IMR-90 (cell line): ENCODE results near the gene RRP1. TPM values are rescaled to one million over a fixed set of nuclear protein-coding genes. Genes with fewer than 3 reads are reported as not detected.

Source experiments
- ATAC-seq: fragments of 200-7000 bp; cut with Tn5 transposase; 2 replicates; pipeline ENCODE4 v1.9.1; 2020; ENCODE audit warnings: low read depth, mild to moderate bottlenecking, moderate library complexity
- BruUV-seq: library from RNA; stranded (reverse); fragments of 400-500 nt; replicated peaks from 2 replicates; lab custom pipeline; 2021; lab: Mats Ljungman, UMichigan
- CTCF ChIA-PET: fragments of 300-600 bp; formaldehyde crosslinking; extraction: SDS; loops from one replicate; lab custom pipeline; 2021; ENCODE audit warnings: antibody characterized with exemption; lab: Yijun Ruan, JAX
- POLR2A ChIA-PET: fragments of 300-600 bp; sonication (Branson Sonifier 250); formaldehyde crosslinking; loops from one replicate; lab custom pipeline; 2022; ENCODE audit warnings: antibody characterized with exemption; ENCODE audit not compliant: unreplicated experiment; lab: Charles Lee
- DNase-seq: peaks from one replicate; pipeline ENCODE4 v3.0.0; 2013
- H2AFZ ChIP-seq: replicated peaks from 2 replicates; pipeline ENCODE3; 2013; ENCODE audit warnings: low read length, mild to moderate bottlenecking; ENCODE audit not compliant: poor library complexity
- H2AK5ac ChIP-seq: 2 replicates; pipeline ENCODE4 v1.6.1; 2013; ENCODE audit warnings: low read depth, low read length, inconsistent platforms
- H2AK9ac ChIP-seq: replicated peaks from 2 replicates; pipeline ENCODE3; 2013; ENCODE audit warnings: mild to moderate bottlenecking, low read depth, low read length, moderate library complexity; ENCODE audit not compliant: poor library complexity
- H2BK120ac ChIP-seq: 2 replicates; pipeline ENCODE4 v1.6.1; 2013; ENCODE audit warnings: low read depth, low read length, inconsistent platforms
- H2BK15ac ChIP-seq: 3 replicates; pipeline ENCODE4 v1.6.1; 2013; ENCODE audit warnings: low read depth, low read length, inconsistent platforms
- H2BK20ac ChIP-seq: 2 replicates; pipeline ENCODE4 v1.6.1; 2013; ENCODE audit warnings: low read depth, mild to moderate bottlenecking, inconsistent platforms, low read length, moderate library complexity
- H2BK5ac ChIP-seq: 2 replicates; pipeline ENCODE4 v1.6.1; 2013; ENCODE audit warnings: mild to moderate bottlenecking, low read depth, low read length, inconsistent platforms; ENCODE audit not compliant: poor library complexity, severe bottlenecking
- H3K14ac ChIP-seq: replicated peaks from 2 replicates; pipeline ENCODE4 v1.6.1; 2013; ENCODE audit warnings: low read depth, low read length, inconsistent platforms
- H3K18ac ChIP-seq: 2 replicates; pipeline ENCODE4 v1.6.1; 2013; ENCODE audit warnings: low read depth, low read length, control low read depth
- H3K23ac ChIP-seq: 2 replicates; pipeline ENCODE4 v1.6.1; 2013; ENCODE audit warnings: low read depth, low read length, inconsistent platforms
- H3K27ac ChIP-seq: 2 replicates; pipeline ENCODE4 v1.5.1; 2013; ENCODE audit warnings: mild to moderate bottlenecking, control low read depth, low read length; ENCODE audit not compliant: insufficient read depth
- H3K27me3 ChIP-seq: 2 replicates; pipeline ENCODE4 v1.6.1; 2013; ENCODE audit warnings: low read length; ENCODE audit not compliant: control insufficient read depth, insufficient read depth
- H3K36me3 ChIP-seq: 2 replicates; pipeline ENCODE4 v1.6.1; 2013; ENCODE audit warnings: low read length, mixed read lengths; ENCODE audit not compliant: control insufficient read depth, insufficient read depth
- H3K4ac ChIP-seq: 2 replicates; pipeline ENCODE4 v1.6.1; 2013; ENCODE audit warnings: low read depth, low read length, inconsistent platforms
- H3K4me1 ChIP-seq: 2 replicates; pipeline ENCODE4 v1.6.1; 2013; ENCODE audit warnings: low read length, mixed read lengths; ENCODE audit not compliant: control insufficient read depth, insufficient read depth
- H3K4me2 ChIP-seq: 2 replicates; pipeline ENCODE4 v1.6.1; 2013; ENCODE audit warnings: low read depth, mild to moderate bottlenecking, control low read depth, low read length, moderate library complexity
- H3K4me3 ChIP-seq: 2 replicates; pipeline ENCODE4 v1.5.1; 2013; ENCODE audit warnings: low read depth, mild to moderate bottlenecking, control low read depth, low read length, moderate library complexity; ENCODE audit not compliant: insufficient read depth
- H3K56ac ChIP-seq: 2 replicates; pipeline ENCODE4 v1.6.1; 2013; ENCODE audit warnings: low read length, inconsistent platforms; ENCODE audit not compliant: insufficient read depth; ENCODE audit errors: extremely low read depth
- H3K79me1 ChIP-seq, 2 experiments: 2 replicates each; pipeline ENCODE4 v1.6.1; 2013; ENCODE audit warnings: low read length in 2 of 2, inconsistent platforms in 1 of 2, low read depth in 1 of 2
- H3K9ac ChIP-seq: 2 replicates; pipeline ENCODE4 v1.6.1; 2013; ENCODE audit warnings: low read depth, low read length, control low read depth
- H3K9me1 ChIP-seq: 2 replicates; pipeline ENCODE4 v1.6.1; 2013; ENCODE audit warnings: low read length, inconsistent platforms; ENCODE audit not compliant: insufficient read depth
- H3K9me3 ChIP-seq: 2 replicates; pipeline ENCODE4 v1.6.1; 2013; ENCODE audit warnings: low read length; ENCODE audit not compliant: control insufficient read depth, insufficient read depth
- H4K20me1 ChIP-seq: 2 replicates; pipeline ENCODE4 v1.6.1; 2013; ENCODE audit warnings: low read length, inconsistent platforms; ENCODE audit not compliant: insufficient read depth
- H4K5ac ChIP-seq: 2 replicates; pipeline ENCODE4 v1.6.1; 2013; ENCODE audit warnings: mild to moderate bottlenecking, low read depth, low read length, control low read depth
- H4K8ac ChIP-seq, 2 experiments: 2 replicates each; pipeline ENCODE4 v1.6.1; 2013; ENCODE audit warnings: low read depth in 2 of 2, low read length in 2 of 2, control low read depth in 1 of 2, inconsistent platforms in 1 of 2
- H4K91ac ChIP-seq: 2 replicates; pipeline ENCODE4 v1.6.1; 2013; ENCODE audit warnings: low read depth, low read length, inconsistent platforms; ENCODE audit not compliant: insufficient read depth
- BHLHE40 ChIP-seq: fragments of 150-350 bp; IDR thresholded peaks from 2 replicates; pipeline ENCODE4 v1.6.1; 2016; ENCODE audit warnings: mild to moderate bottlenecking, low read depth, low read length
- CEBPB ChIP-seq: IDR thresholded peaks from 2 replicates; pipeline ENCODE4 v1.6.1; 2012; ENCODE audit warnings: low read depth, low read length, improper control_type of control experiment
- CHD1 ChIP-seq: IDR thresholded peaks from 2 replicates; pipeline ENCODE4 v1.6.1; 2012; ENCODE audit warnings: low read depth, low read length, improper control_type of control experiment
- CTCF ChIP-seq: conservative IDR thresholded peaks from 2 replicates; pipeline ENCODE4 v1.5.1; 2012; ENCODE audit warnings: mild to moderate bottlenecking, low read depth, low read length, improper control_type of control experiment
- ELK1 ChIP-seq: fragments of 150-350 bp; IDR thresholded peaks from 2 replicates; pipeline ENCODE4 v1.6.1; 2016; ENCODE audit warnings: low read depth, mild to moderate bottlenecking, low read length, moderate library complexity, borderline replicate concordance
- FOS ChIP-seq: fragments of 150-350 bp; IDR thresholded peaks from 2 replicates; pipeline ENCODE4 v1.6.1; 2016; ENCODE audit warnings: low read depth, low read length
- MAZ ChIP-seq: IDR thresholded peaks from 2 replicates; pipeline ENCODE4 v1.6.1; 2012; ENCODE audit warnings: low read depth, mild to moderate bottlenecking, low read length, improper control_type of control experiment, moderate library complexity, borderline replicate concordance
- MXI1 ChIP-seq: IDR thresholded peaks from 2 replicates; pipeline ENCODE4 v1.6.1; 2012; ENCODE audit warnings: low read depth, mild to moderate bottlenecking, low read length, moderate library complexity, borderline replicate concordance
- NFE2L2 ChIP-seq: fragments of 150-350 bp; IDR thresholded peaks from 2 replicates; pipeline ENCODE4 v1.6.1; 2016; ENCODE audit warnings: low read depth, mild to moderate bottlenecking, low read length
- POLR2A ChIP-seq: IDR thresholded peaks from 2 replicates; pipeline ENCODE4 v1.6.1; 2012; ENCODE audit warnings: mild to moderate bottlenecking, low read depth, low read length
- RAD21 ChIP-seq: IDR thresholded peaks from 2 replicates; pipeline ENCODE4 v1.6.1; 2012; ENCODE audit warnings: low read length, improper control_type of control experiment
- RCOR1 ChIP-seq: IDR thresholded peaks from 2 replicates; pipeline ENCODE4 v1.6.1; 2012; ENCODE audit warnings: mild to moderate bottlenecking, low read length, improper control_type of control experiment; ENCODE audit not compliant: insufficient replicate concordance
- RFX5 ChIP-seq: IDR thresholded peaks from 2 replicates; pipeline ENCODE4 v1.8.0; 2012; ENCODE audit warnings: low read depth, mild to moderate bottlenecking, low read length, moderate library complexity
- SMC3 ChIP-seq: fragments of 150-350 bp; IDR thresholded peaks from 2 replicates; pipeline ENCODE4 v1.6.1; 2016; ENCODE audit warnings: low read depth, mild to moderate bottlenecking, antibody characterized with exemption, low read length, moderate library complexity
- USF2 ChIP-seq: fragments of 150-350 bp; IDR thresholded peaks from 2 replicates; pipeline ENCODE4 v1.6.1; 2017; ENCODE audit warnings: mild to moderate bottlenecking, antibody characterized with exemption, low read length, low read depth
- WGBS, 2 experiments: methylation state at CpG; one replicate each; pipeline versions ENCODE4 v1.1.5 to v1.1.7; 2013; ENCODE audit warnings: missing lambda C conversion rate in 2 of 2; ENCODE audit not compliant: insufficient read length in 1 of 2; ENCODE audit errors: extremely low coverage in 2 of 2; 5-methylcytosine and 5-hydroxymethylcytosine counted together
- dilution Hi-C: fragments of 300-500 bp; cut with HindIII; formaldehyde crosslinking; loops from one replicate; pipeline ENCODE4 v1.14.3; 2018; ENCODE audit warnings: low sequenced_read_pairs; ENCODE audit not compliant: unreplicated experiment
- in situ Hi-C: fragments of 300-500 bp; cut with MboI; formaldehyde crosslinking; loops from 3 replicates; pipeline ENCODE4 v1.14.3; 2019; ENCODE audit warnings: low sequenced_read_pairs, inconsistent platforms, mixed read lengths
- intact Hi-C: fragments of 100-400 bp; cut with micrococcal nuclease; formaldehyde crosslinking; loops from 2 replicates; pipeline ENCODE4 v1.10.0; 2022
- polyA plus RNA-seq, 3 experiments: library from polyadenylated mRNA; depleted of rRNA; stranded (reverse); fragments of >200 nt; gene quantifications; 2 replicates each; pipeline ENCODE4 v1.2.3, GENCODE V29; 2012; ENCODE audit warnings: low replicate concordance in 1 of 3
- total RNA-seq: library from RNA; depleted of rRNA; stranded (reverse); fragments of >200 nt; gene quantifications from 2 replicates; pipeline ENCODE4 v1.2.3, GENCODE V29; 2012

RRP1 gene
- total and polyA plus RNA-seq, 2 of the 4 experiments (the other 2 are of a cell fraction): 20.2 to 23.3 TPM

GRCh38 chr21:43748622-43749021 lies 40.8 kb upstream of the RRP1 start:
- ChIA-PET CTCF (no interaction called here), POLR2A (no interaction called here)
- Histone ChIP-seq H3K4me3 (no peak overlapping the region), H2AK5ac (no peak overlapping the region), H3K27ac (no peak overlapping the region), H3K18ac (no peak overlapping the region), H3K36me3 (peaks cover 80% of the 10 kb centered on the region), H4K5ac (no peak overlapping the region), H4K8ac (no peak overlapping the region), H2BK15ac (no peak overlapping the region), H3K56ac (no peak overlapping the region), H3K23ac (no peak overlapping the region), H2AFZ (no peak overlapping the region), H3K9me1 (peaks cover 18% of the 10 kb centered on the region), H3K79me1 (peaks cover 3 to 42% of the 10 kb centered on the region in 2 experiments), H3K27me3 (no peaks in the 10 kb centered on the region), H2BK5ac (no peak overlapping the region), H2BK20ac (no peak overlapping the region), H4K20me1 (peaks cover 25% of the 10 kb centered on the region), H3K9me3 (no peaks in the 10 kb centered on the region), H4K91ac (no peak overlapping the region), H2BK120ac (no peak overlapping the region), H3K4ac (no peak overlapping the region), H3K4me2 (no peak overlapping the region), H3K14ac (no peak overlapping the region), H2AK9ac (no peak overlapping the region), H3K9ac (no peak overlapping the region), H3K4me1 (no peaks in the 10 kb centered on the region)
- no TSS peak for BruUV-seq
- DNase-seq (no peak), ATAC-seq (no peak)
- intact Hi-C loops: no loop called here
- no peak for TF ChIP-seq RCOR1
- no peak for TF ChIP-seq RAD21
- no peak for TF ChIP-seq SMC3
- no peak for TF ChIP-seq ELK1
- TF ChIP-seq POLR2A: no peak
- no peak for TF ChIP-seq CTCF
- TF ChIP-seq CEBPB: no peak
- TF ChIP-seq RFX5: no peak
- TF ChIP-seq BHLHE40: no peak
- TF ChIP-seq NFE2L2: no peak
- TF ChIP-seq CHD1: no peak
- TF ChIP-seq FOS: no peak
- no peak for TF ChIP-seq MXI1
- TF ChIP-seq MAZ: no peak
- TF ChIP-seq USF2: no peak
- WGBS, 2 experiments: 97% methylated on average over 14 of the region's 17 CpGs; no CpG with 5 or more reads in 1 of the 2 experiments
- in situ Hi-C loops: no loop called here
- dilution Hi-C loops: no loop called here
